ENCODE data around the gene BCAS1.

The BCAS1 gene

GRCh38 chr20:53995949-53996348 lies 74.4 kb downstream of the BCAS1 start:
- H3K27me3 ChIP-seq (ENCODE audit: insufficient read depth, insufficient read length), result no peaks in the 10 kb centered on the region
- H3K36me3 ChIP-seq (ENCODE audit: insufficient read depth, insufficient read length, low read length), result no peaks in the 10 kb centered on the region
- no peak overlapping the region for H3K4me3 ChIP-seq (ENCODE audit: insufficient read length, low read depth)
- TF ChIP-seq ZNF274 (IDR thresholded peaks at IDR 0.05; ENCODE audit: low read depth, low read length) (no peak), YY1 (IDR thresholded peaks at IDR 0.05; ENCODE audit: insufficient read depth, insufficient read length) (no peak), SUZ12 (IDR thresholded peaks at IDR 0.05; ENCODE audit: extremely low read depth, insufficient read depth, insufficient read length) (no peak)
- H3K4me1 ChIP-seq (ENCODE audit: insufficient read depth, insufficient read length), result no peaks in the 10 kb centered on the region
- no peak for DNase-seq (ENCODE audit: low read depth, low spot score)
- no peak overlapping the region for H3K9ac ChIP-seq (ENCODE audit: insufficient read length, low read depth)
- 0 out of 2 replicates have a peak, but pooled peaks cover under 1% of the 10 kb centered on the region for H3K9me3 ChIP-seq (ENCODE audit: insufficient read depth, low read length)

- no peak for TF ChIP-seq SUZ12 (IDR thresholded peaks at IDR 0.05; ENCODE audit: extremely low read depth, insufficient read depth, insufficient read length)
- no peak for TF ChIP-seq YY1 (IDR thresholded peaks at IDR 0.05; ENCODE audit: insufficient read depth, insufficient read length)
- TF ChIP-seq ZNF274 (IDR thresholded peaks at IDR 0.05; ENCODE audit: low read depth, low read length), result no peak
- no peak overlapping the region for H3K4me3 ChIP-seq (ENCODE audit: insufficient read length, low read depth)
- no peaks in the 10 kb centered on the region for H3K36me3 ChIP-seq (ENCODE audit: insufficient read depth, insufficient read length, low read length)
- H3K4me1 ChIP-seq (ENCODE audit: insufficient read depth, insufficient read length), result no peaks in the 10 kb centered on the region
- no peaks in the 10 kb centered on the region for H3K9me3 ChIP-seq (ENCODE audit: insufficient read depth, low read length)
- no peak overlapping the region for H3K9ac ChIP-seq (ENCODE audit: insufficient read length, low read depth)
- no peaks in the 10 kb centered on the region for H3K27me3 ChIP-seq (ENCODE audit: insufficient read depth, insufficient read length)
- no peak for DNase-seq (ENCODE audit: low read depth, low spot score)
Observed at GRCh38 chr20:53994088-53994487, 76.3 kb downstream of the BCAS1 start.

- Histone ChIP-seq H3K27me3 (ENCODE audit: insufficient read depth, insufficient read length) (no peaks in the 10 kb centered on the region), H3K4me1 (ENCODE audit: insufficient read depth, insufficient read length) (no peaks in the 10 kb centered on the region), H3K36me3 (ENCODE audit: insufficient read depth, insufficient read length, low read length) (no peaks in the 10 kb centered on the region), H3K9me3 (ENCODE audit: insufficient read depth, low read length) (no peaks in the 10 kb centered on the region), H3K9ac (ENCODE audit: insufficient read length, low read depth) (no peak overlapping the region), H3K4me3 (ENCODE audit: insufficient read length, low read depth) (no peak overlapping the region)
- no peak for DNase-seq (ENCODE audit: low read depth, low spot score)
- no peak for TF ChIP-seq SUZ12 (IDR thresholded peaks at IDR 0.05; ENCODE audit: extremely low read depth, insufficient read depth, insufficient read length)
- no peak for TF ChIP-seq YY1 (IDR thresholded peaks at IDR 0.05; ENCODE audit: insufficient read depth, insufficient read length)
- TF ChIP-seq ZNF274 (IDR thresholded peaks at IDR 0.05; ENCODE audit: low read depth, low read length), result no peak
Observed at GRCh38 chr20:53993310-53993709, 77.1 kb downstream of the BCAS1 start.

- H3K9me3 ChIP-seq (ENCODE audit: insufficient read depth, low read length), result no peaks in the 10 kb centered on the region
- H3K27me3 ChIP-seq (ENCODE audit: insufficient read depth, insufficient read length), result no peaks in the 10 kb centered on the region
- DNase-seq (ENCODE audit: low read depth, low spot score), result no peak
- TF ChIP-seq ZNF274 (IDR thresholded peaks at IDR 0.05; ENCODE audit: low read depth, low read length), result no peak
- TF ChIP-seq YY1 (IDR thresholded peaks at IDR 0.05; ENCODE audit: insufficient read depth, insufficient read length), result no peak
- TF ChIP-seq SUZ12 (IDR thresholded peaks at IDR 0.05; ENCODE audit: extremely low read depth, insufficient read depth, insufficient read length), result no peak
- no peaks in the 10 kb centered on the region for H3K36me3 ChIP-seq (ENCODE audit: insufficient read depth, insufficient read length, low read length)
- H3K4me3 ChIP-seq (ENCODE audit: insufficient read length, low read depth), result no peak overlapping the region
- no peak overlapping the region for H3K9ac ChIP-seq (ENCODE audit: insufficient read length, low read depth)
- no peaks in the 10 kb centered on the region for H3K4me1 ChIP-seq (ENCODE audit: insufficient read depth, insufficient read length)
Observed at GRCh38 chr20:53990768-53991450, 79.5 kb downstream of the BCAS1 start.

- no peak overlapping the region for H3K4me3 ChIP-seq (ENCODE audit: insufficient read length, low read depth)
- no peaks in the 10 kb centered on the region for H3K4me1 ChIP-seq (ENCODE audit: insufficient read depth, insufficient read length)
- DNase-seq (ENCODE audit: low read depth, low spot score), result no peak
- H3K9me3 ChIP-seq (ENCODE audit: insufficient read depth, low read length), result no peaks in the 10 kb centered on the region
- H3K36me3 ChIP-seq (ENCODE audit: insufficient read depth, insufficient read length, low read length), result no peaks in the 10 kb centered on the region
- H3K27me3 ChIP-seq (ENCODE audit: insufficient read depth, insufficient read length), result no peaks in the 10 kb centered on the region
- TF ChIP-seq YY1 (IDR thresholded peaks at IDR 0.05; ENCODE audit: insufficient read depth, insufficient read length), result no peak
- TF ChIP-seq SUZ12 (IDR thresholded peaks at IDR 0.05; ENCODE audit: extremely low read depth, insufficient read depth, insufficient read length), result no peak
- no peak for TF ChIP-seq ZNF274 (IDR thresholded peaks at IDR 0.05; ENCODE audit: low read depth, low read length)
- H3K9ac ChIP-seq (ENCODE audit: insufficient read length, low read depth), result no peak overlapping the region
Observed at GRCh38 chr20:53990003-53990402, 80.4 kb downstream of the BCAS1 start.

- Histone ChIP-seq H3K4me3 (ENCODE audit: insufficient read length, low read depth) (no peak overlapping the region), H3K36me3 (ENCODE audit: insufficient read depth, insufficient read length, low read length) (no peaks in the 10 kb centered on the region), H3K9me3 (ENCODE audit: insufficient read depth, low read length) (no peaks in the 10 kb centered on the region), H3K9ac (ENCODE audit: insufficient read length, low read depth) (no peak overlapping the region), H3K27me3 (ENCODE audit: insufficient read depth, insufficient read length) (no peaks in the 10 kb centered on the region), H3K4me1 (ENCODE audit: insufficient read depth, insufficient read length) (no peaks in the 10 kb centered on the region)
- no peak for DNase-seq (ENCODE audit: low read depth, low spot score)
- TF ChIP-seq SUZ12 (IDR thresholded peaks at IDR 0.05; ENCODE audit: extremely low read depth, insufficient read depth, insufficient read length) (no peak), ZNF274 (IDR thresholded peaks at IDR 0.05; ENCODE audit: low read depth, low read length) (no peak), YY1 (IDR thresholded peaks at IDR 0.05; ENCODE audit: insufficient read depth, insufficient read length) (no peak)
Observed at GRCh38 chr20:53989401-53989800, 81.0 kb downstream of the BCAS1 start.

- no peak for DNase-seq (ENCODE audit: low read depth, low spot score)
- no peaks in the 10 kb centered on the region for H3K36me3 ChIP-seq (ENCODE audit: insufficient read depth, insufficient read length, low read length)
- no peaks in the 10 kb centered on the region for H3K27me3 ChIP-seq (ENCODE audit: insufficient read depth, insufficient read length)
- H3K4me3 ChIP-seq (ENCODE audit: insufficient read length, low read depth), result no peak overlapping the region
- no peaks in the 10 kb centered on the region for H3K9me3 ChIP-seq (ENCODE audit: insufficient read depth, low read length)
- TF ChIP-seq ZNF274 (IDR thresholded peaks at IDR 0.05; ENCODE audit: low read depth, low read length) (no peak), YY1 (IDR thresholded peaks at IDR 0.05; ENCODE audit: insufficient read depth, insufficient read length) (no peak), SUZ12 (IDR thresholded peaks at IDR 0.05; ENCODE audit: extremely low read depth, insufficient read depth, insufficient read length) (no peak)
- no peaks in the 10 kb centered on the region for H3K4me1 ChIP-seq (ENCODE audit: insufficient read depth, insufficient read length)
- no peak overlapping the region for H3K9ac ChIP-seq (ENCODE audit: insufficient read length, low read depth)
Observed at GRCh38 chr20:53986037-53986650, 84.2 kb downstream of the BCAS1 start.

Measured in NT2/D1 (cell line).